ENCODE measurements around the gene NES. TPM values are rescaled to one million over a fixed set of nuclear protein-coding genes. Genes with fewer than 3 reads are reported as not detected.

The NES gene
- total and polyA plus RNA-seq, 10 donors: 4.3 to 146 (median 52.3) TPM

DNA sequence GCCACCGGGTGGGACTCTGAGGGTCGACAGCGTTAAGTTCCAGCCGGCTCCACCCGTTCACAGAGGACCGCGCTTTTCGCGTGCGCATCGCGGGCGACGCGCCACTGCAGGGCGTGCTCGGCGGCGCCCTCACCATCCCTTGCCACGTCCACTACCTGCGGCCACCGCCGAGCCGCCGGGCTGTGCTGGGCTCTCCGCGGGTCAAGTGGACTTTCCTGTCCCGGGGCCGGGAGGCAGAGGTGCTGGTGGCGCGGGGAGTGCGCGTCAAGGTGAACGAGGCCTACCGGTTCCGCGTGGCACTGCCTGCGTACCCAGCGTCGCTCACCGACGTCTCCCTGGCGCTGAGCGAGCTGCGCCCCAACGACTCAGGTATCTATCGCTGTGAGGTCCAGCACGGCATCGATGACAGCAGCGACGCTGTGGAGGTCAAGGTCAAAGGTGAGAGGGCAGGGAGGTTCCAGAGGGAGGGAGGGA lies 30.4 kb downstream of the NES start:
- peaks cover 6 to 100% (median 35%) of the 10 kb centered on the region in 7 donors for H3K27me3 ChIP-seq (replicated peaks in 1 of 7)
- no peak overlapping the region for H3K27ac ChIP-seq
- H3K9me3 ChIP-seq: no peaks in the 10 kb centered on the region
- H3K4me3 ChIP-seq: no peak overlapping the region
- H3K36me3 ChIP-seq: no peaks in the 10 kb centered on the region
- 12 to 27% (median 17%) methylated on average over 26 to 51 of the region's 51 CpGs for WGBS, 5 donors
- TF ChIP-seq POLR2AphosphoS5 (IDR thresholded peaks at IDR 0.05) (no peak), POLR2A (IDR thresholded peaks at IDR 0.05) (no peak)
- TF ChIP-seq, protein P1, sequence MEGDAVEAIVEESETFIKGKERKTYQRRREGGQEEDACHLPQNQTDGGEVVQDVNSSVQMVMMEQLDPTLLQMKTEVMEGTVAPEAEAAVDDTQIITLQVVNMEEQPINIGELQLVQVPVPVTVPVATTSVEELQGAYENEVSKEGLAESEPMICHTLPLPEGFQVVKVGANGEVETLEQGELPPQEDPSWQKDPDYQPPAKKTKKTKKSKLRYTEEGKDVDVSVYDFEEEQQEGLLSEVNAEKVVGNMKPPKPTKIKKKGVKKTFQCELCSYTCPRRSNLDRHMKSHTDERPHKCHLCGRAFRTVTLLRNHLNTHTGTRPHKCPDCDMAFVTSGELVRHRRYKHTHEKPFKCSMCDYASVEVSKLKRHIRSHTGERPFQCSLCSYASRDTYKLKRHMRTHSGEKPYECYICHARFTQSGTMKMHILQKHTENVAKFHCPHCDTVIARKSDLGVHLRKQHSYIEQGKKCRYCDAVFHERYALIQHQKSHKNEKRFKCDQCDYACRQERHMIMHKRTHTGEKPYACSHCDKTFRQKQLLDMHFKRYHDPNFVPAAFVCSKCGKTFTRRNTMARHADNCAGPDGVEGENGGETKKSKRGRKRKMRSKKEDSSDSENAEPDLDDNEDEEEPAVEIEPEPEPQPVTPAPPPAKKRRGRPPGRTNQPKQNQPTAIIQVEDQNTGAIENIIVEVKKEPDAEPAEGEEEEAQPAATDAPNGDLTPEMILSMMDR (IDR thresholded peaks at IDR 0.05 in 8 of 11, conservative IDR thresholded peaks at IDR 0.05 in 3 of 11): no peak
- intact Hi-C loops (cut with DNase I; ENCODE audit: low total_unique reads): no loop called here
- no peak for DNase-seq
- peaks cover 5 to 19% (median 8%) of the 10 kb centered on the region in 6 donors for H3K4me1 ChIP-seq

DNA sequence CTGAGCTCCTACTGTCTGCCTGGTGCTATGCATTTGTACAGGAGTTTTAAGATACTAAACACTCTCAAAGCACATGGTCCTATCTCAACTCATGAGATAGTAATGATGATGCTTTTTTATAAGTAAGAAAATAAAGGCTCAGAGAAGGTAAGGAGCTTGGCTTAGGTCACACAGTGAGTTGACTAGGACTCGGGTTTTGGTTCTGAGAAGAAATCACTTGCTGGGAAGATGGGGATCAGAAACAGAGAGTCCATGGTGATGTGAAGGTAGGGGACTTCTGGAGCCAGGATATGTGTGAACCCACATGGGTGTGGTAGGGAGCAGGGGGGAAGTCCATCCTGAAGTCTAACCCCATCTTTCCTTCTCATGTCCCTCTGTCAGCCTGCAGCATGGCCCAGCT lies 31.5 kb downstream of the NES start:
- intact Hi-C loops (cut with DNase I; ENCODE audit: low total_unique reads): no loop called here
- no peak for DNase-seq
- Histone ChIP-seq H3K4me1 (peaks cover 5 to 28% (median 15%) of the 10 kb centered on the region in 6 donors), H3K4me3 (no peak overlapping the region), H3K9me3 (no peaks in the 10 kb centered on the region), H3K27me3 (replicated peaks in 1 of 7) (peaks cover 8 to 100% (median 45%) of the 10 kb centered on the region in 7 donors), H3K36me3 (no peaks in the 10 kb centered on the region), H3K27ac (no peak overlapping the region)
- WGBS, 5 donors: 81 to 100% (median 89%) methylated on average over 1 of the region's 1 CpG
- TF ChIP-seq, protein P1 (IDR thresholded peaks at IDR 0.05 in 8 of 11, conservative IDR thresholded peaks at IDR 0.05 in 3 of 11): no peak
- no peak for TF ChIP-seq POLR2AphosphoS5 (IDR thresholded peaks at IDR 0.05)
- no peak for TF ChIP-seq POLR2A (IDR thresholded peaks at IDR 0.05)

DNA sequence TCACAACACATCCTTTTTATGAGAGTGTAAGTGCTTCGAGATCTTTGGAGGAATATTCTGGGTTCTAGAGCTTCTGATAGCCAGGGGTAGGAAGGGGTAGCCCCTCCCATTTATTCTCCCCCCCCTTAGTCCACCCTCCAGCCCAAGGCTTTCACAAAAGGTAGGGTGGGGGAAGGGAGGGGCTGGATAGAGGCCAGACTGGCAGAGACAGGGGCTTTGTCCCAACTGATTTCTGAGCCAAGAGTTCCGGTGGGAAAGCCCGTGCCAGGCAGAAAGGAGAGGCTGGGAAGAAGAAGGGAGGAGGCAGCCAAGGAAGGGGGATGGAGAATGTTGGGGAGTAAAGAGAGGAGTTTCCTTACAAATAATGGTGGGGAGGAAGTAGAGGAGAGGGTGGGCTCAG lies 32.2 kb downstream of the NES start:
- Histone ChIP-seq H3K27ac (no peak overlapping the region), H3K4me1 (peaks cover 5 to 28% (median 15%) of the 10 kb centered on the region in 6 donors), H3K36me3 (no peaks in the 10 kb centered on the region), H3K4me3 (no peak overlapping the region), H3K27me3 (replicated peaks in 1 of 7) (peaks cover 8 to 100% (median 51%) of the 10 kb centered on the region in 7 donors), H3K9me3 (no peaks in the 10 kb centered on the region)
- intact Hi-C loops (cut with DNase I; ENCODE audit: low total_unique reads): no loop called here
- TF ChIP-seq POLR2A (IDR thresholded peaks at IDR 0.05) (no peak), POLR2AphosphoS5 (IDR thresholded peaks at IDR 0.05) (no peak)
- TF ChIP-seq, protein P1 (IDR thresholded peaks at IDR 0.05 in 8 of 11, conservative IDR thresholded peaks at IDR 0.05 in 3 of 11): no peak
- 64 to 75% (median 72%) methylated on average over 3 of the region's 3 CpGs for WGBS, 5 donors
- DNase-seq: no peak

DNA sequence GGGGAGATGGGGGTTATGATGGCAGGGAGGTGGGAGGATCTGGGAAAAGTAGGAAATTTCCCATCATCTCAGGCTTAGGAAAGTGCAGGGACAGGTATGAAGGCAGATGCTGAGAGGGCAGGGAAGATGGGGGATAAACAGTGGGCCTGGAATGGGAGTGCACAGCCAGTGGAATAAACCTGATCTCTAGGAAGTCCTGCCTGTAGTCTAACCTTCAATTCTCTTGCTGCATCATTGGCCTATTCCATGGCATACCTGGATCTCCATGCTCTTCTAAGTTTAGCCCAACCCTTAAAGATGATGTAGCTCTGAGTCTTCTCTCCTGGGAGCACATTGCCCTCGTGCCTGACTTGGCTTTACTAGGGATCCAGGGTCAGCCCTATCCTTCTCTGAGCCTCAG lies 32.6 kb downstream of the NES start:
- TF ChIP-seq POLR2AphosphoS5 (IDR thresholded peaks at IDR 0.05) (no peak), POLR2A (IDR thresholded peaks at IDR 0.05) (no peak)
- TF ChIP-seq, protein P1 (IDR thresholded peaks at IDR 0.05 in 8 of 11, conservative IDR thresholded peaks at IDR 0.05 in 3 of 11): no peak
- no peaks in the 10 kb centered on the region for H3K36me3 ChIP-seq
- DNase-seq: no peak
- intact Hi-C loops (cut with DNase I; ENCODE audit: low total_unique reads): no loop called here
- peaks cover 8 to 100% (median 55%) of the 10 kb centered on the region in 7 donors for H3K27me3 ChIP-seq (replicated peaks in 1 of 7)
- 32 to 71% (median 43%) methylated on average over 1 of the region's 1 CpG for WGBS, 5 donors
- no peak overlapping the region for H3K27ac ChIP-seq
- H3K9me3 ChIP-seq: no peaks in the 10 kb centered on the region
- no peak overlapping the region for H3K4me3 ChIP-seq
- peaks cover 5 to 28% (median 15%) of the 10 kb centered on the region in 6 donors for H3K4me1 ChIP-seq

Measured in spleen (tissue), 11 donors.